GM12801 (cell line): ENCODE measurements around the gene C12orf57.

ENCODE experiments used
- TF ChIP-seq, protein P1 (sequence below): IDR thresholded peaks from one replicate; pipeline ENCODE4 v1.5.1; 2011; ENCODE audit warnings: control low read depth; ENCODE audit not compliant: insufficient read length; ENCODE audit errors: extremely low read depth

C12orf57 gene

DNA sequence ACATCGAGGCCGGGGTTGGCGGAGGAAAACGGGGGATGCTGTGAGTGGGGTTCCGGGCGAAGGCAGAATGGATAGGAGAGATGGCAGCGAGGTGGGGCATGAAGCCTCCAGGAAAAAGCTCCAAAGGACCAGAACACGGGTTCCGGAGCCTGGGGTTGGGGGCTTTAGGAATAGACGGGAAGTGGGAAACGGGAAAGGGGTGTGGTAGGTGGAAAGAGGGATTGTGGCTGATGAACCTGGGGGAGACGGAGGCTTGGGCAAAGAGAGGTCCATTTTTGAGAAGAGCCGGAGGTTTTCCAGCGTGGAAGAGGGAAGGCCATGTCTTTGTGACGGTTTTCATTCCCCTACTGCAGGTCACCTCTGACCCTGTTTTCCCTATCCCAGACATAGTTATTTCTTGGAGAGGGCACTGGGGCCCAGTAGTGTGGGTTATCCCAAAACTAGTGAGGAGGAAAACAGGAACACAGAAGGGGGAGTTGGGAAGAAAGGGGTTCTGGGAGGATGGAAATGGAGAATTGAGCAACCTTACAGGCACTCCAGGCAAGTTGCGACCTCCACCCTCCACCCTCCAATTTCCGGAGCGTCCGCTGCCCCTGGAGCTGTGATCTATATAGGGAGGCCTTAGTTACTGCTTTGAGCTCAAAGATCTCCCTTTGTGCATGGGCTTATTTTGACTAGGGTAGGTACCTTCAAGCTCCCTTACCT lies 15.0 kb upstream of the C12orf57 start:
- TF ChIP-seq, protein P1, sequence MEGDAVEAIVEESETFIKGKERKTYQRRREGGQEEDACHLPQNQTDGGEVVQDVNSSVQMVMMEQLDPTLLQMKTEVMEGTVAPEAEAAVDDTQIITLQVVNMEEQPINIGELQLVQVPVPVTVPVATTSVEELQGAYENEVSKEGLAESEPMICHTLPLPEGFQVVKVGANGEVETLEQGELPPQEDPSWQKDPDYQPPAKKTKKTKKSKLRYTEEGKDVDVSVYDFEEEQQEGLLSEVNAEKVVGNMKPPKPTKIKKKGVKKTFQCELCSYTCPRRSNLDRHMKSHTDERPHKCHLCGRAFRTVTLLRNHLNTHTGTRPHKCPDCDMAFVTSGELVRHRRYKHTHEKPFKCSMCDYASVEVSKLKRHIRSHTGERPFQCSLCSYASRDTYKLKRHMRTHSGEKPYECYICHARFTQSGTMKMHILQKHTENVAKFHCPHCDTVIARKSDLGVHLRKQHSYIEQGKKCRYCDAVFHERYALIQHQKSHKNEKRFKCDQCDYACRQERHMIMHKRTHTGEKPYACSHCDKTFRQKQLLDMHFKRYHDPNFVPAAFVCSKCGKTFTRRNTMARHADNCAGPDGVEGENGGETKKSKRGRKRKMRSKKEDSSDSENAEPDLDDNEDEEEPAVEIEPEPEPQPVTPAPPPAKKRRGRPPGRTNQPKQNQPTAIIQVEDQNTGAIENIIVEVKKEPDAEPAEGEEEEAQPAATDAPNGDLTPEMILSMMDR, result no peak

DNA sequence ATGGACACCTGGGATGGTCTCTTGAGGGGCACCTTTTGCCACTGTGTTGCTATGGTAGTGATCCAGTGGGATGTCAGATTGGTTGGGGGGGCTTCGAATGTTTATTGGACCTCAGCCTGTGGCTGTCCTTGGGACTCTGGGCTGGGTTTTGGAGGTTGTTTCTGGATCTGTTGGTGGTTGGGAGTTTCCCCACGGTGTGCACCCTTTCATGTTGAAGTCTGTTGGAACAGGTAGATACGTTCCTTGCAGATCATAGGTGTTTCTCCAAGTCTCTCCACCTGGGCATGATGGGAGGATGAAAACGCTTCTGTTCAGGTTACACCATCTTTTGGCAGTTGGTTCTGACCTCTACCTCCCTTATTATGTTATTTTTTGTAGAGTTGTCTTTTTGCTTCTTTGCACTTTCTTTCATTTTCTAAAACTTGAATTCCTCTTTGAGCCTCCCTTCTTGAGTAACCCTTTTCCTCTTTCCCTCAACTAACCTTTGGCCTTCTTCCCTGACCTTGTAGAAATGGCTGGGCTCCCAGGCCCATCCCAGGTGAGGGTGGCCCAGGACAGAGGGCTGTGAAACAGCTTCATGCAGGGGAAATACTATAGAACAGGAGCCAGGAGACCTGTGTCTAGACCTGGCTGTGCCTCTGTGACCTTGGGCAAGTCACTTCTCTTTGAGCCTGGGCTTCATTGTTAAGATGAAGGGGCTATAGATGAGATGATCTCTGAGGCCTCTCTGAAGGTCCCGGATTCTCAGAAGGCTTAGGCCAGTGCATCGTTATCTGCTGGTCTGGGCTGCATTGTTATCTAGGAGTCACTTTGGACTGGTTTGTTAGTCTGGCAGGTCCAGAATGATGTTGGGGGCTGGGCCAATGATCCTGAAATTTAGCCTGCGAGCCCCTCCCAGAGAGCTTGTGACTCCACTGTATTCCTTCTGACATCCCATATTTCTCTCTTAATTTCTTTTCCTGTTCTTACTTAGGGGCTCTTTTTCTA lies 14.1 kb upstream of the C12orf57 start:
- TF ChIP-seq, protein P1, result no peak

- TF ChIP-seq, protein P1, result no peak
Measured at GRCh38 chr12:6932766-6933165, 11.1 kb upstream of the C12orf57 start.

GRCh38 chr12:6934110-6934509 lies 9.7 kb upstream of the C12orf57 start:
- TF ChIP-seq, protein P1, result no peak

- TF ChIP-seq, protein P1, result no peak
Measured at GRCh38 chr12:6935371-6936193, 8.2 kb upstream of the C12orf57 start.

GRCh38 chr12:6936194-6936635 lies 7.6 kb upstream of the C12orf57 start:
- TF ChIP-seq, protein P1, result no peak
